ENCODE measurements around the gene ZNF419.
A peak's percentile ranks its signal among the peaks of the same experiment; 100 is the strongest.

ZNF419 gene

GRCh38 chr19:57537953-57538547 lies 50.5 kb downstream of the ZNF419 start:
- DNase-seq = peak; percentile 3
